HFFc6 (cell line): Measurements from ENCODE around the gene HSD3B7. TPM values are rescaled to one million over a fixed set of nuclear protein-coding genes. Genes with fewer than 3 reads are reported as not detected.
"Not testable (repeated sequence)": the region's sequence is repeated elsewhere in the genome, so short reads cannot be mapped to it uniquely, and the experiment has no call there.

Experiments
- DNase-seq: peaks from one replicate; pipeline ENCODE4 v3.0.0-alpha.2; 2018
- H3K27ac Mint-ChIP-seq: 2 replicates; pipeline ENCODE4 v1.8.0; 2020; ENCODE audit warnings: mild to moderate bottlenecking, mixed read lengths
- H3K27me3 Mint-ChIP-seq: 2 replicates; pipeline ENCODE4 v1.8.0; 2021; ENCODE audit warnings: mild to moderate bottlenecking, moderate library complexity, mixed read lengths; ENCODE audit not compliant: insufficient read depth
- H3K36me3 Mint-ChIP-seq: 2 replicates; pipeline ENCODE4 v1.8.0; 2021; ENCODE audit warnings: low read depth, mixed read lengths
- H3K4me1 Mint-ChIP-seq: 2 replicates; pipeline ENCODE4 v1.8.0; 2020; ENCODE audit warnings: low read depth, mixed read lengths
- H3K4me3 Mint-ChIP-seq: 2 replicates; pipeline ENCODE4 v1.8.0; 2020; ENCODE audit warnings: mild to moderate bottlenecking, moderate library complexity, mixed read lengths
- H3K9me3 Mint-ChIP-seq: 2 replicates; pipeline ENCODE4 v1.8.0; 2020; ENCODE audit warnings: mild to moderate bottlenecking, mixed read lengths
- total RNA-seq, 6 experiments: library from RNA; stranded (reverse); fragmentation: NEBNext Ultra II Directional; extraction: Animal tissue kit (Norgen Biotek cat#: 25700); gene quantifications; 2 replicates in 1 of 6; 3 replicates in 5 of 6; pipeline ENCODE4 v1.2.3, GENCODE V29; 2021
- TF ChIP-seq, protein P1 (sequence below): fragments of 200-600 bp; sonication (generic); IDR thresholded peaks from 2 replicates; pipeline ENCODE4 v1.5.0; 2021; ENCODE audit warnings: antibody characterized with exemption, mild to moderate bottlenecking

The HSD3B7 gene
- total RNA-seq, 6 experiments from 2014 or later, result 15.1 to 24.6 (median 18.6) TPM

DNA sequence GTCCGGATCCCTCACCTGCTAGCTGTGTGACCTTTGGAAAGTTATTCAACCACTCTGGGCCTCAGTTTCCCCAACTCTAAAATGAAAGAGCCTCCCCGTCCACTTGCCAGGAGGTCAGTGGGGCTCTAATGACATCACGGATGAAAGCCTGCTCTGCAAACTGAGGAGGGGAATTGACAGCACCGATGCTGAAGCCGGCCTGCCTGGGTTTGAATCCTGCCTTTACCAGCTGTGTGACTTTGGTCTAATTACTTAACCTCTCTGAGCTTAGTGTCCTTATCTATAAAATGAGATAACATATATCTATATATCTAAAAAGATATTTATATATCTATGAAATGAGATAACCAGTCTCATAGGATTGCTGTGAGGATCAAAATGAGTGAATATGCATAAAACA, 23.5 kb downstream of the HSD3B7 start:
- H3K4me3 Mint-ChIP-seq, result peak overlapping the region; percentile 34
- H3K27me3 Mint-ChIP-seq, result peaks cover 6% of the 10 kb centered on the region
- no peak for DNase-seq
- H3K9me3 Mint-ChIP-seq, result no peaks in the 10 kb centered on the region
- peaks cover 44% of the 10 kb centered on the region for H3K4me1 Mint-ChIP-seq
- peaks cover 6% of the 10 kb centered on the region; the same call in 1 of the 2 replicates for H3K36me3 Mint-ChIP-seq
- H3K27ac Mint-ChIP-seq, result peak overlapping the region; percentile 63
- TF ChIP-seq, protein P1, sequence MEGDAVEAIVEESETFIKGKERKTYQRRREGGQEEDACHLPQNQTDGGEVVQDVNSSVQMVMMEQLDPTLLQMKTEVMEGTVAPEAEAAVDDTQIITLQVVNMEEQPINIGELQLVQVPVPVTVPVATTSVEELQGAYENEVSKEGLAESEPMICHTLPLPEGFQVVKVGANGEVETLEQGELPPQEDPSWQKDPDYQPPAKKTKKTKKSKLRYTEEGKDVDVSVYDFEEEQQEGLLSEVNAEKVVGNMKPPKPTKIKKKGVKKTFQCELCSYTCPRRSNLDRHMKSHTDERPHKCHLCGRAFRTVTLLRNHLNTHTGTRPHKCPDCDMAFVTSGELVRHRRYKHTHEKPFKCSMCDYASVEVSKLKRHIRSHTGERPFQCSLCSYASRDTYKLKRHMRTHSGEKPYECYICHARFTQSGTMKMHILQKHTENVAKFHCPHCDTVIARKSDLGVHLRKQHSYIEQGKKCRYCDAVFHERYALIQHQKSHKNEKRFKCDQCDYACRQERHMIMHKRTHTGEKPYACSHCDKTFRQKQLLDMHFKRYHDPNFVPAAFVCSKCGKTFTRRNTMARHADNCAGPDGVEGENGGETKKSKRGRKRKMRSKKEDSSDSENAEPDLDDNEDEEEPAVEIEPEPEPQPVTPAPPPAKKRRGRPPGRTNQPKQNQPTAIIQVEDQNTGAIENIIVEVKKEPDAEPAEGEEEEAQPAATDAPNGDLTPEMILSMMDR, result no peak

DNA sequence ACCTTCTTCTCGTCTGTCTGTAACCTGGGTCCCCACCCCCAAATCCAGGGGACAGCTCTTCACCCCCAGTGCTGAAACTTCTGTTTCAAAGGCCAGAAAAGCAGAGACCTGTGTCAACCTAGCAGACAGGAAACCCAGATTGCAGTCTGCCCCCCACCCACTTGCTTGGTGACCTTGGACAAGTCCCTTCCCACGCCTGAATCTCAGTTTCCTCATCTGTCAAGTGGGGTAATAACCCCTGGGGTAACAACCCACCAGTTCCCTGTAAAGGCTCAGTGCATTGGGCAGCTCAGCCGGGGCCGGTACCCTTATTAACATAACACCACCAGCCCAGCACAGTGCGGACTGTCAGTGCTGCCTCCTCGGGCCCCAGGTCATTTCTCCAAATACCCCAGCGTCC, 24.1 kb downstream of the HSD3B7 start:
- TF ChIP-seq, protein P1, result no peak
- H3K9me3 Mint-ChIP-seq, result no peaks in the 10 kb centered on the region
- peaks cover 6% of the 10 kb centered on the region; the same call in 1 of the 2 replicates for H3K36me3 Mint-ChIP-seq
- H3K4me1 Mint-ChIP-seq, result peaks cover 44% of the 10 kb centered on the region
- no peak for DNase-seq
- H3K27ac Mint-ChIP-seq, result peak overlapping the region; percentile 77
- peaks cover 9% of the 10 kb centered on the region for H3K27me3 Mint-ChIP-seq
- H3K4me3 Mint-ChIP-seq, result peak overlapping the region; percentile 88

DNA sequence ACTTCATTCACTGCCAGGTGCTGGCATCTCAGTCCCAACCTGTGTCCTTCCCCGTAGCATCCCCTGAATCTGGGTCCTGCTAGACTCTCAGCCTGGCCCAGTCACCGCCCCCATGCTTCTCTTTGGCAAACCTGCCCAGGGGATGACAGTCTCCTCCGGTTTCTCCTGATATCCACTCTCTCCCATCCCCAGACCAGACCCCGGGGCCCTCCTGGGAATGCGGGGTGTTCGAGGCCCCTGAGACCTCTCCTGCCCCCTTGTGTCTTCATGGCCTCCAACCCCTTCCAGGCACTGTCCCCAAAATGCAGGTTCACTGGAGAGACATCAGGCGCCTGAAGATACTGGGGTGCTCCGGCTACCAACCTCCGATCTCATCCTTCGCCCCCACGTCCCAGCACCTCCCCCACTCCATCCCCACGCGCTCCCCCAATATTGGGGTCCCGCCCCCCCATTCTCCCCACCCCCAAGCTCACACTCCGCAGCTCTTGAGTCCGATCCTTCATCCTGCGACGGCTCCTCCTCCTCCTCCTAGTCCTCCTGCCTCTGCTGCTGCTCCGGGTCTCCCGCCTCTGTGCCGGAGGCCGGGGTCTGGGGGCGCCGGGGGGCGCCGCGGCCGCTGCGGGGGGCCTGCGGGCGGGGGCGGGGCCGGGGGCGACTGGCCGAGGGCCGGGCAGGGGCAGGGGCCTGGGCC, 25.0 kb downstream of the HSD3B7 start:
- H3K27me3 Mint-ChIP-seq, result peaks cover 9% of the 10 kb centered on the region
- TF ChIP-seq, protein P1, result peak; percentile 57
- peaks cover 44% of the 10 kb centered on the region for H3K4me1 Mint-ChIP-seq
- peaks cover 6% of the 10 kb centered on the region; the same call in 1 of the 2 replicates for H3K36me3 Mint-ChIP-seq
- no peaks in the 10 kb centered on the region for H3K9me3 Mint-ChIP-seq
- H3K4me3 Mint-ChIP-seq, result peak overlapping the region; percentile 88
- H3K27ac Mint-ChIP-seq, result peak overlapping the region; percentile 77
- DNase-seq, result no peak

DNA sequence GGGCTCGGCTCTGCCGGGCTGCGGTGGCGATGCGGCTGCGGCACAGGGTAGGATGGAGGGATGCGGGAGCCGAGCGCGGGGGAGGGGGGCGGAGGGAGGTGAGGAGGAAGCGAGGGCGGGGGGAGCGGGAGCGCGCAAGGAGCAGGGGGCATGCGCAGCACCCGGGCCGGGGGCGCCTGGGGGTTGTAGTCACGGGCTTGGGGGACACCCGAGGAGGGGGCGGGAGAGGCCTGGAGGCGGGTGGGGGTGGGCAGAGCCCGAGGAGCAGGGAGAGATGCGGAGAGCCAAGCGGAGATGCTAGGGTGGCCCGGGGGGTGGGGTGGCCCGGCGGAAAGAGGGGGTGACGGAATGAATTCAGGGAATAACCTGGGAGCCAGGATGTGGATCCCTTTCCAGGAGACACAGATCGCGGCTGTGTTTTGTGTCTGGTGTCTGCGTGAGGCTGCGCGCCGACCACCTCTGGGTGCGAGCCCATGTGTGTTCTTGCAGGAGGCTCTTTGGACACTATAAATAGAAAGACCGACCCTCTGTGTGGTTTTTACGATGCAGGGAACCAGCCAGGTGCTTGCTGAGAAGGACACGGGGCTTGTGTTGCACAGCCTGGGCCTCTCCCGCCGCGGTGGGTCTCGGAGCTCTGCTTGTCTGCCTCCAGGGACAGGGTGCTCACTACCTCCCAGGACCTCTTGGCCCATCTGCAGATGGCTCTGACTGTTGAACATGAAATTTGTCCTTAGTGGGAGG, 25.7 kb downstream of the HSD3B7 start, which contains the start of gene STX1B:
Gene STX1B, minus strand, starts transcription at position 54 of the 741 bp plus-strand sequence. CDS start 242 bp downstream, outside the sequence.
- peaks cover 9% of the 10 kb centered on the region for H3K27me3 Mint-ChIP-seq
- peak within 1 kb of the TSS; percentile 88 for H3K4me3 Mint-ChIP-seq
- TF ChIP-seq, protein P1, result no peak
- no peak for DNase-seq
- peaks cover 6% of the 10 kb centered on the region; the same call in 1 of the 2 replicates for H3K36me3 Mint-ChIP-seq
- H3K4me1 Mint-ChIP-seq, result peaks cover 41% of the 10 kb centered on the region
- H3K9me3 Mint-ChIP-seq, result no peaks in the 10 kb centered on the region
- peak within 1 kb of the TSS; percentile 77 for H3K27ac Mint-ChIP-seq

DNA sequence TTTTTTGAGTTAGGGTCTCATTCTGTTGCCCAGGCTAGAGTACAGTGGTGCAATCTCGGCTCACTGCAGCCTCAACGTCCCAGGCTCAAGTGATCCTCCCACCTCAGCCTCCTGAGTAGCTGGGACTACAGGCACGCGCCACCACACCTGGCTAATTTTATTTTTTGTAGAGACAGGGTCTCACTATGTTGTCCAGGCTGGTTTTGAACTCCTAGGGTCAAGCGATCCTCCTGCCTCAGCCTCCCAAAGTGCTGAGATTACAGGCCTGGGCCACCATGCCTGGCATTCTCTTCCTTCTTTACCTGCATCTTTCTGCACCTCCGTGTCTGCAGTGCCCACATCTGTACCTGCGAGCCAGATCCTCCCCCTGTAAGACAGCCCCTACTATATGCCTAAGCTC, 26.8 kb downstream of the HSD3B7 start:
- not testable (repeated sequence) for H3K27me3 Mint-ChIP-seq, H3K27ac Mint-ChIP-seq

DNA sequence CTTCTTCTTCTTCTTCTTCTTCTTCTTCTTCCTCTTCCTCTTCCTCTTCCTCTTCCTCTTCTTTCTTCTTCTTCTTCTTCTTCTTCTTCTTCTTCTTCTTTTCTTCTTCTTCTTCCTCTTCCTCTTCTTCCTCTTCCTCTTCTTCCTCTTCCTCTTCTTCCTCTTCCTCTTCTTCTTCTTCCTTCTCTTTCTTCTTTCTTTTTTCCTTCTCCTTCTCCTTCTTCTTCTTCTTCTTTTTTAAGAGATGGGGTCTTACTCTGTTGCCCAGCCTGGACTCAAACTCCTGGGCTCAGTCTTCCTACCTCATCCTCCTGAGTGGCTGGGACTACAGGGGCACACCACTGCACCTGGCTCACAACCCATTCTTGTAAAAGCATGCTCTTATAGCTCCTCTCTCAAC, 28.3 kb downstream of the HSD3B7 start:
- not testable (repeated sequence) for H3K4me3 Mint-ChIP-seq, H3K27me3 Mint-ChIP-seq, DNase-seq, H3K9me3 Mint-ChIP-seq, H3K27ac Mint-ChIP-seq, H3K36me3 Mint-ChIP-seq
- peaks cover 19% of the 10 kb centered on the region for H3K4me1 Mint-ChIP-seq

More for the DNA sequence above, 26.8 kb downstream of the HSD3B7 start:
- H3K36me3 Mint-ChIP-seq, DNase-seq, H3K9me3 Mint-ChIP-seq: not testable (repeated sequence)
- Mint-ChIP-seq H3K4me3 (peak overlapping the region; percentile 81), H3K4me1 (peaks cover 31% of the 10 kb centered on the region)
